H4 (cell line): ENCODE measurements around the gene NEU3. TPM values are rescaled to one million over a fixed set of nuclear protein-coding genes. Genes with fewer than 3 reads are reported as not detected.
"Not testable (repeated sequence)": the region's sequence is repeated elsewhere in the genome, so short reads cannot be mapped to it uniquely, and the experiment has no call there.

Source experiments
- DNase-seq: peaks from one replicate; pipeline ENCODE4 v3.0.0-alpha.2; 2015; ENCODE audit warnings: low spot score
- total RNA-seq: library from RNA; depleted of rRNA; stranded (reverse); fragments of >200 nt; shearing (Covaris generic); gene quantifications from 2 replicates; pipeline ENCODE4 v1.2.3, GENCODE V29; 2014; rRNA removed

Gene NEU3, protein sequence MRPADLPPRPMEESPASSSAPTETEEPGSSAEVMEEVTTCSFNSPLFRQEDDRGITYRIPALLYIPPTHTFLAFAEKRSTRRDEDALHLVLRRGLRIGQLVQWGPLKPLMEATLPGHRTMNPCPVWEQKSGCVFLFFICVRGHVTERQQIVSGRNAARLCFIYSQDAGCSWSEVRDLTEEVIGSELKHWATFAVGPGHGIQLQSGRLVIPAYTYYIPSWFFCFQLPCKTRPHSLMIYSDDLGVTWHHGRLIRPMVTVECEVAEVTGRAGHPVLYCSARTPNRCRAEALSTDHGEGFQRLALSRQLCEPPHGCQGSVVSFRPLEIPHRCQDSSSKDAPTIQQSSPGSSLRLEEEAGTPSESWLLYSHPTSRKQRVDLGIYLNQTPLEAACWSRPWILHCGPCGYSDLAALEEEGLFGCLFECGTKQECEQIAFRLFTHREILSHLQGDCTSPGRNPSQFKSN
- total RNA-seq: 7.7 and 9.5 TPM in 2 replicates

DNA sequence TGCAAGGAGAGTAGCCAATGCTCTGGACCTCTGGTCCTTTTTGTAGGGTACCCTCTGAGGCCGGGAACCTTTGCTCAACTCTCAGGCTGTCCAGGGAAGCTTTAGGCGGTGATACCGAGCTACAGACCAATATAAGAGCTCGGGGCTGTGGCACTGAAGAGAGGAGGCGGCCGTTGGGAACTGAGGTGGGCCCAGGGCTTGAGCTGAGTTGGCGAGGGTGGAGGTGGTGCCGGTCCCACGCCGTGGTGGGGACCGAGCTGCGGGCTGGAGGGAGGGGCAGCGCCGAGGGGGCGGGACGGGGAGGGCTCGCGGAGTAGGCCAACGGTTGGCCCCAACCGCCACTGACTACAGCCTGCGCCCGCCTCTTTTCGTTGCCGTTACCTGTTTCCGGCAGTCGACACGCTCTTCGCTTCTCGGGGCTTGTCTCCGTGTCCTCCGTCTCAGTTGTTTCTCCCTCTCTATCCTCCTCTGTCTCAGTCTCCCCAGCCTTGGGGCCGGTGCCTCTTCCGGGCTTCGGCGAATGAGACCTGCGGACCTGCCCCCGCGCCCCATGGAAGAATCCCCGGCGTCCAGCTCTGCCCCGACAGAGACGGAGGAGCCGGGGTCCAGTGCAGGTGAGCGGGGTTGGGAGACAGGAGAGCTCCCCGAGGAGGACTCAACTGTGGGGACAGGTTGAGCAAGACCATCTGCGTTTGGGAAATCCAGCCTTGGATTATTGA is at the start of gene NEU3:
Gene NEU3 (plus strand): TSS at position 393 of the 719 bp plus-strand sequence. CDS start 128 bp downstream, at position 521.
- peak; percentile 68 for DNase-seq

DNA sequence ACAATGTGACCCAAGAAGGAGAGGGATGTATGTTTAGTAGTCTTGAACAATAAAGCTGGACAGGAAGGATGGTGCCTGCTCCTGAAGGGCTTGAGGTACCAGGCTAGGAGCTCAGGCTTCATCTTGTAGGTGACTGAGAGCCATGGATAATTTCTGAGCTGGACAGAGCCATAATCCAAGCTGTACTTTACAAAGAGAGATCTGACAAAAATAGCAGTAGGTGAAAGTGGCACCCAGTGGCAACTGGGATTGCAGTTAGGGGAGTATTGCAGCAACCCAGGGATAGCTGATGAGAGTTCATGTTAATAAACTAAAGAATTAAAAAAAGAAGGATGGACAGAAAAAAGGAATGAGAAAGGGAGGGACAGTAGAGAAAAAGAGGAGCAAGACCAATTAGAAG is 47.2 kb upstream of the NEU3 start:
- DNase-seq: no peak

DNA sequence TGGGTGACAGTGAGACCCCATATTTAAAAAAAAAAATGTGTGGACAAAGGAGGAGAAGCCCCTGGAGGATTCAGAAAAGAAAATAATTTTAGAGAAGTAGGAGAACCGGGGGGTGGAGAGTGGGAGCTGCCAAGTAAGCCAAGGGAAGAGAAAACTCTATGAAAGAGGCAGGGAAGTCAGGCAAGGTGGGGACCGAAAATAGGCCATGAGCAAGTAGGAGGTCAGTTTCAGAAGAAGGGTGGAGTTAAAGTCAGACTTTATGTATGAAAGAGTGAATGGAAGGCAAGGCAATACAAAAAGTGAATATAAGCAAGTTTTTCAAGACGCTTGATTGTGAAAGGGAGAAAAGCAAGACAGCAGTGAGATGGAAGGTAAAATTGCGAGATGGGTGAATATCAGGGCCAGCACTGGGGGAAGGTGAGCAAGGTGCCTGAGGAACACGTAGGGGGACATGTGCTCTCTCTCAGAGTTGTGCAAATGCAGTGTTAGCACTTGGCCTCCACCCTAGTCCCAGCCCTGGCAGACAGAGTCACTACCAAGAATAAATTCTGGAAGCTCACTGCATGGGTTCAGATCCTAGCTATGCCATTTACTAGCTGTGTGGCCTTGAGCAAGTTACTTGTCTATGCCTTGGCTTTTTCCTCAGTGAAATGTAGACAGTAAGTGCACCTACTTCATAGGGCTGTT is 46.5 kb upstream of the NEU3 start:
- no peak for DNase-seq

DNA sequence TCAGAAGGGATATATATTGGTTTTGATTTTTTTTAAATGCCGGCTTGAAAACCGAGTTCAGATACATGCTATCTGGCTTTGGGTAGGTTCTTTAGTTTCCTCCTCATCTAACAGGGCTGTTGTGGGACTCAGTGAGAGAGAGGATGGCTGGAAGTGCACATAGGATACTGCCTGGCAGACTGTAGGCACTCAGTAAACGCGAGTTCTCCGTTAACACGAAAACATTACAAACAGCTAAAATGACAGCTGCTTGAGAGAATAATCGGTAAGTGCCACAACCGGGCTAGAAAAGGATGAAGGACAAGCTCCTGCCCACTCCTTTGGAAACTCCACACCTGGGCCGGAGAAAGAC is 40.2 kb upstream of the NEU3 start:
- no peak for DNase-seq

DNA sequence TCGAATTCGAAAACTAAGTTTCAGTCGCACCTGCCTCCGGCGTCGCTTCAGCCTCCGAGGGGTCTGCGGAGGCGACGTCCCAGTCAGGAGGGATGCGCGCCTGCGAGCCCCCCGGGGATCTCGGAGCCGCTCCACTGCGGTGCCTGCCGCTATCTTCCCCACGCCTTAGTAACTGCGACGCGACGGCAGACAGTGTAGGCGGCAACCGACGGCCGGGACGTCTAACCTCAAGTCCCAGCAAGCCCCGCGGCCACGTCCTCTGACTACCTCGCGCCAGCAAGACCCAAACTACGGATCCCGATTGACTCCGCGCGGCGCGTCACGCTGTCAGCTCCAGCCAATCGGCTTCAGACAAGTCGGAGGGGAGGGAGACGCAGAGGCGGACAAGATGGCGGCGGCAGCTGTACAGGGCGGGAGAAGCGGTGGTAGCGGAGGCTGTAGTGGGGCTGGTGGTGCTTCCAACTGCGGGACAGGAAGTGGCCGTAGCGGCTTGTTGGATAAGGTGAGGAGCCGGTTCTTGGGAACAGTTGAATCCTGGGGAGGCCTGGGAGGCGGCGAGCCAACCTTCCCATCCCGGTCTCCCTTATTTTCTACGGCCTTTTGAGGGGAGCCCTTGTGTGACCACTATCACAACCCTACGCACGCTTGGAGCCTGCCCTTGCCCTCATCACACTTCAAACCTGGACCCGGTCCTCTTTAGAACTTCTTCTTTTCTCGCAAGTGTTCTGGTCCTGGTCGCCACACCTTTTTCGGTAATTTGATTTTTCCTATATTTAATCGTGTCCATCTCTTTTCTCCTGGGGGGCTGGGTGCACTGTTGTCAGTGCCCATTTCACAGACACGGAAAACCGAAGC is 39.6 kb upstream of the NEU3 start, which contains the start of the genes SPCS2 and XRRA1:
Gene SPCS2 (plus strand): TSS at position 369 of the 855 bp plus-strand sequence. CDS start 20 bp downstream, at position 389.
Gene XRRA1 (minus strand): TSS at position 194 of the 855 bp plus-strand sequence. CDS start 8,213 bp downstream, outside the sequence.
- peak; percentile 98 for DNase-seq

DNA sequence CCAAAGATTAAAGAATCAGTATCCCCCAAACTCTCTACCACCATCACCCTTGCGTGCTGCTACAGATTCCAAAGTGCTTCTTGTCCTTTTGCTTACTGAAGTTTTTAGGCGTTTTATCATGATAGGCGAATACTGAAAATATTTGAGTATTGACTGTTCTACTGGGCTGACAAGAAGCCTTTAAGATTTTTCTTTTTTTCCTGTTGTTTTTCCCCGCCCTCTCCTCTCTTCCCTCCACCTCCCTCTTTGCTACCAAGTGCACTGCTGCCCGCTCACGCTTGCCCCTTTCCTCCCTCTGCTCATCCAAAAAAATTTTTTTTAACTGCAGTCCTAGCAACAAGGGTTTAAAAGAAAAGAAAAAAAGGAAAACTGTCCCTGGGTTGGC is 39.0 kb upstream of the NEU3 start:
- no peak for DNase-seq

DNA sequence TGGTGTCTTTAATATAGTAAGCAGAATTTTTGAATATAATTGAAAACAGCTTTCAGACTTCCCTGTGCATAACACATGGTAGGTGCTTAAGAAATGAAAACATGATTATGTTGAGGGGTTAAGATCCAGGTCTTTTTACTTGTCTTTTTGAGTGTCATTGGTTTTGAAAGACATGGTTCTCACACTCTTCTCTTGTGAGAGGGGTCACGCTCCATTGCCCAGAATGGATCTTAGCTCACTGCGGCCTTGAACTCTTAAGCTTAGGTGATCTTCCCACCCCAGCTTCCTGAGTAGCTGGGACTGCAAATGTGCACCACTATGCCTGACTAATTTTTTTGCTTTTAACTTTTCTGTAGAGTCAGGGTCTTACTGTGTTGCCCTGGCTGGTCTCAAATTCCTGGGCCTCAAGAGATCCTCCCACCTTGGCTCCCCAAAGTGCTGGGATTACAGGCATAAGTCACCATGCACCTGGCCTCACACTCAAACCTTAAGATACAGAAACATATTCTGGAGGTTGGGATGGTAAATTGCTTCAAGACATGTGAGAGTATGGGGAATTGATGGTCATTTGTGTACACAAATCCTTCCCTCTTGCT is 38.3 kb upstream of the NEU3 start:
- no peak for DNase-seq

DNA sequence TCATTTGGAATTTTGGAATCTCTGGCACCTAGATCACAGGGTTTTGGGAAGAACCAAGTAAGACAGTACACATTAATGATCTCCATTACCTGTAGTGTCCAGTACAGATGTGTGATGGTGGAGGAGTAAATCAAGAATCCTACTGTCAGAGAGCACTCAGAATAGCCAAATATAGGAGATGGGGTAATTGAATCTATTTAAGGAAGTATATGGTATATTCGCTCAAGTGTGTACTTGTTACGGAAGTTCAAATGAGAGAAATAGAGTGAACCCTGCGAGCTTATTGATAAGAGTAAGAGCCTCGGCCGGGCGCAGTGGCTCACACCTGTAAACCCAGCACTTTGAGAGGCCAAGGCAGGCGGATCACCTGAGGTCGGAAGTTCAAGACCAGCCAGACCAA is 37.5 kb upstream of the NEU3 start:
- no peak for DNase-seq

DNA sequence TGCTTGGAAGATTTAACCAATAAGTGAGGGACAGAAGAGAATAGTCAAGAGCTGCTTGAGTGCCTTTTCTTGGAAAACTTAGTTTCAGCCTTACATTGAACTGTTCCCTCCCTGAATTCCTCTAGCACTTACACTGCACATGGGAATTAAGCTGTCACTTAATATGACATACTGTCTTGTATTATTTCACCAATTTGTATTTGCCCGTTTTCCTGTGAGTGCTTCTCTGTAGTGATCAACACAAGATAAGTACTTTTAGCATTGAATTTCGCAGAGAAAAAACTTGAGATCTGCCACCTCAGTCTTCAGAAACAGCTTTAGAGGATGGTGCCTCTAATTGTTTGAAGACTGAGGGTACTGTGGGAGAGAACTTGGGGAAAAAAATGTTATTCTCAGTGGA is 36.0 kb upstream of the NEU3 start:
- DNase-seq: no peak

DNA sequence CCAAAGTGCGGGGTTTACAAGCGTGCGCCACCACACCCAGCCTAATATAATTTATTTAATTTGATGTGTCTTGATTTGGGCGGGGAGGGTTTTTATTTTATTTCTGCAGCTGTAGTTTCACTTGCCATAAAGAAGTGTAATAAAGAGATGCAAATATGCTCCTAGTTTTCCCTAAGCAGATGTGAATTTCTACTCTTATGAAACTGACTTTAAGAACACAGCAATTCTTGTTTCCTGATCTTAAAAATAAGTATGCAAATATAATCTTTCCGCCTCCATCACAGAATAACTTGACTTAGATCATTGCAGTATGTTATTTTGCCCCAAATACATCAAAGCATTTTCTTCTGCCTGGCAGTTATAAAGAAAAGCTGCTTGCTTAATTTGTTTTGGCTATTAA is 35.3 kb upstream of the NEU3 start:
- no peak for DNase-seq

DNA sequence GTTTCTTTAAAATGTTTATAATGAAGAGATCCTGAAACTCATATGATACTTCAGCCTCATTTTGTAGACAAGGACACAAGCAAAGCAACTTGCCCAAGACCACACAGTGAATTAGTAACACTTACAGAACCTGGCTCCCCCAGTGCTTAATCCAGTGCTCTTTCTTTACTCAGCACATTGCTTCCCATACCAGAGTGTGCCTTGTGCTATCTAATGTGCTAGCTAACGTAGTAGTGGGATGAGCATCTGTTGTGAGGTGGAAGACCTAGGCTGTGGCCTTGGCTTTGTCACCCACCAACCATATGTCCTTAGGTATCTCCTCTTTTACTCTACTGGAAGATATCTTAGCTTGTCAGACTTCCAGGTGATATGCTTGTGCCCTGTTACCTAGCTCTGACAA is 34.5 kb upstream of the NEU3 start:
- no peak for DNase-seq

DNA sequence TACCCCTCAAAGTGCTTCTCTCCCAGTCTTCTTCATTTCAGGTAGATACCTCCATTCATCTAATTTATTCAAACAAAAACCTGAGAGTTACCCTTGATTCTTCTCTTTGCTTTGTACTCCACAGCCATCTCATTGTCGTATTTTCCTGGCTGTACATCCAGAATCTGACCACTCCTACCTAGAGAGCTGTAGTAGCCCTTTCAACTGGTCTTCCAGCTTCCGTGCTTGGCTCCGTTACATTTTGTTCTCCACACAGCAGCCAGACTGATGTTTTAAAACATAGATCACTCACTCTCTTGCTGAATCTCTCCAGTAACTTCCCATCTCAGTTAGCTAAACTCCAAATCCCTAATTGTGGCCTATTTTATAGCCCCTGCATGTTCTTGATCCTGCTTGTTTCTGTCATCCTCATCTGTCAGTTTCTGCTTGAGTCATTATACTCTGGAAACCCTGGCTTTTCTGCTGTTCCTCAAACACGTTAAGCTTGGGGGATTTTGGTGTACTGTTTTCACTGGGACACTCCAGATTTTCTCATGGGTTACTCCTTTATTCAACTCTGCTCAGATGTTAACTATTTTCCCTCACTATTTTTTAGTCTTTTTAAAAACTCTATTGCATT is 32.2 kb upstream of the NEU3 start:
- no peak for DNase-seq

DNA sequence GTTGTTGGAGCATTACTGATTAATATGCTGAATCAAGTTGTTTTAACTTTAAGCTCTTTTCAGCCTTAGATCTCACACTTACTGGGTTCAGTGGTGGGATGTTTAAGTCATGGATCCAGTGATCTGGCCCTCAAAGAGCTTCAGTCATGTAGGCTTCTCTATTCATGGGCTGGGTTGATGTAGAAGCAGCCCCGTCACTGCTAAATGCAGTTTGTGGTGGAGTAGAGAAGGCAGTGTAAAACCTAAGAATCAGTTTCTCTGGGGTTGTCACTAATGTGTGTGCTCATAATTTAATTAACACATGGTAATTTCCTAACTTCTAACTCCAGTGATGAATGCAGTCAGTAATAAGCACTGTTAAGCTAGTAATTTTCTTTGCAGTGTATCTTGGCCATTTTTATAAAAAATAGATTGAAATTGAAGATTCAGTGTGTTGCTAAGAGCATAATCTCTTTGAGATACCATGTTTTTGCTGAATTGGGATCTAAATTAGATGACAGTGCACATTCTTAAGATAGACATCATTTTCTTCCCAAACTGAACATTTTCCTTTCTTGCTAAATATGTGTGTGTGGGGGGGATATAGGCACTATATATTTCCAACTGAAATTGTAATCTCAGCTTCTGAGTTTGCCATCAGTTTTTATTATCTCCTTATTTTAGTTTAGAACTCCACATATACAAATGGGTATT is 30.6 kb upstream of the NEU3 start:
- no peak for DNase-seq

DNA sequence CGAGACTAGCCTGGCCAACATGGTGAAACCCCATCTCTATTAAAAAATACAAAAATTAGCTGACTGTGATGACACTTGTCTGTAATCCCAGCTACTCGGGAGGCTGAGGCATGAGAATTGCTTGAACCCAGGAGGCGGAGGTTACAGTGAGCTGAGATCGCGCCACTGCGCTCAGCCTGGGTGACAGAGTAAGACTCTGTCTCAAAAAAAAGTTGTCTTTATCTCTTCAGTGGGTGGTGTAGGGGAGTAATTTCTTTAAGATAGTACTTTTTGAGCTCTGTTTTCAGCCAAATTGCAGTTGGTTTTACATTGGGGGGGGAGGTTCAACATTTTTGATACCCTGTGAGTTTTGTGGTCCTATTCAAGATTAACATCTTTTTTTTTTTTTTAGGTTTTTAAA is 28.6 kb upstream of the NEU3 start:
- not testable (repeated sequence) for DNase-seq

DNA sequence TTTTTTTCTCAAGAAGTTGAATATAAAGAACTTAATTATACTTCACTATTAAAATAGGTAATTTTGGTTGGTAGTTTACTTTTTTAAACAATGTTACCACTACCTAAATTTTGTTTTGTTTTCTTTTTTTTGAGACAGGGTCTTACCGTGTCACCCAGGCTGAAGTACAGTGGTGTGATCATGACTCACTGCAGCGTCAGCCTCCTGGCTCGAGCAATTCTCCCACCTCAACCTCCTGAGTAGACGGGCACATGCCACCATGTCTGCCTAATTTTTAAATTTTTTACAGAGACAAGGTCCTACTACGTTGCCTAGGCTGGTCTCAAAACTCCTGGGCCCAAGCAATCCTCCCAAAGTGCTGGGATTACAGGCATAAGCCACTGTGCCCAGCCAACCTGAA is 22.1 kb upstream of the NEU3 start:
- peak; percentile 20 for DNase-seq

DNA sequence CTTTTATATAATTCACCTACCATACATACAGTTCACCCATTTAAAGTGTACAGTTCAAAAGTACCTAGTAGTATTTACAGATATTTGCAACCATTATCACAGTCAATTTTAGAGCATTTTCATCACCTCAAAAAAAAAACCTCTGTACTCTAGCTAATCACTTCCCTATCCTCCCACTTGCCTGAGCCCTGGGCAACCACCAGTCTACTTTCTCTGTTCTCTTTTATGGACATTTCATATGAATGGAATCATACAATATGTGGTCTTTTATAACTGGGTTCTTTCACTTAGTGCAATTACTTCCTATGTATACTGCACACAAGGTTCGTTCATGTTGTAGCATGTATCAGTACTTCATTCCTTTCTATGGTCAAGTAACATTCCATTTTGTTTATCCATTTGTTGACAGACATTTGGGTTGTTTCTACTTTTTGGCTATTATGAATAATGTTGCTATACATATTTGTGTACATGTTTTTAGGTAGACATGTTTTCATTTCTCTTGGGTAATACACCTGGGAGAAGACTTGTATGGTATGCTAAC is 17.8 kb upstream of the NEU3 start:
- no peak for DNase-seq

DNA sequence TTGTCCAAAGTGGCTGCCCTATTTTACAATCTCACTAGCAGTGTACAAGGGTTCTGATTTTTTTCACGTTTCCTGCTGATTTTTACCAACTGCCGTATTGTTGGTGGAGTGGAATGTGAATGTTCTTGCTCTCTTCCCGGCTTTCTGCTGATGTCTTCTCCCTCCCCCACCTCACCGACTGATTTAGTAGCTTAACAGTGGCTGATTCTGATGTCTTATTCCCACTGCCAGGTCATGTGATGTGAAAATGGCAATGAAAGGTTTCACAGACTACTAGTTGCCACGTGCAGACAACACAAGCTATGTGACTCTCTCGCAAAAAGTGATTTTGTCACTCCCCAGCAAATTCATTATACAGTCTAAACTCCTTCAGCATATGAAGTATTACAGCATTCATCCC is 17.3 kb upstream of the NEU3 start:
- DNase-seq: no peak

DNA sequence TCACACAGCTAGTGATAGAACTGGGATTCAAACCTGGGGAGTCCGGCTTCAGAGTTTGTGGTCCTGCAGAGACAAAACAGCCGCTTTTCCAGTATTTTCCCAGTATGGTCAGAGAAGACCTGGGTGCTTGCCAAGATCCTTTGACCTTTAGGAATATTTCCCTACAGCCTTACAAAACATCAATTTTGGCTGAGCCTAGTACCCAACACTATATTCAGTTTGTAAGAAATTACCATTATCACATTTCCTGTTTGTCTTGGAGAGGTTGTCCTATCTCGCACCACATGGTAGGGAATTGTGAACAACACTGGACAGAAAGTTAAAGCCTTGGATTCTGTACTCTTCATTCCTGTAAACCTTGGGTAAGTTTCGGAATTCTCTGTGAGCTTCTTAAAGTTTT is 10.7 kb upstream of the NEU3 start:
- DNase-seq: no peak

DNA sequence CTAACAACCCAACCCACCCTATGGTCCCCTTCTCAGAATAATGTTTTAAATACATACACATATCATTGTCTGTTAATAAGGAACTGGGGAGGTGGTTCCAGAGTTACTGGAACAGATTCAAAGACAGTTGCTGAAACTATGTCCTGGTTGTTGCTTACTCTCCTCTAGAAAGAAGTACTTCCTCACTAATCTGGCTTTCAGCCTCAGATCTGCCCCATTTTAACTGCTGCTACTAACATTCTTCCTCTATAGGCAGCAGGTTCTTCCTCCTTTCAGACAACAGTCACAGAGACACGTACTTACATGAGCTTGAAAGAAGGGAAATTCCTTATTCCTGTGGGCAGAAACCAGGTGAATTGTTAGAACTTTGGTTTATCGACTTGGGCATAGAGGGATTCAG is 8.1 kb upstream of the NEU3 start:
- DNase-seq: no peak

DNA sequence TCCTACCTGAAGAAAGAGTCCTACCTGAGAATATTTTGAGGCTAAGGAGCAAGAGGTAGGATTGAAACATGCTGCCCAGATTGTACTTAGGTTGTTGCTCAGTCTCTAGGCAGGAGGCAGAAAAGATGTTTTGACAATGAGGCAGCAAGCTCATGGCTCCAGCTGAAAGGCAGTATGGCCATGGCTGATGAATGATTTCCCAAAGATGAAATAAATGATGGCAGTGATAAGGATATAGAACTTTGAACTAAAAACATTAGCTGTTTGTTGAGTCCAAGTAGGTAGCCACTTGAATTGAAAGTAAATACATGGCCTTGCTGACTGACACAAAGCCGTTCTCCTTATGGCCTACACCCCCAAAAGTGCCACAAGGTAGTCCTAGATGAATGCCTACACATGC is 6.8 kb upstream of the NEU3 start:
- DNase-seq: no peak
